Measurements from ENCODE around the gene ADAMTS3. TPM values are rescaled to one million over a fixed set of nuclear protein-coding genes. Genes with fewer than 3 reads are reported as not detected.

Gene ADAMTS3
- total RNA-seq (not detected), polyA plus RNA-seq (not detected)

- Mint-ChIP-seq H3K4me3 (peak within 1 kb of the TSS in 6 of 7 donors; percentile 22 to 63 (median 58)), H3K36me3 (no peaks in the 10 kb centered on the region), H3K27ac (peak within 1 kb of the TSS in 1 of 8 donors; percentile 84), H3K27me3 (peaks cover 15 to 57% of the 10 kb centered on the region in 2 donors), H3K9me3 (peaks cover 0 to 9% (median 7%) of the 10 kb centered on the region in 5 donors), H3K4me1 (peaks cover 9 to 16% (median 16%) of the 10 kb centered on the region in 3 donors)
- DNase-seq = no peak
- Histone ChIP-seq H3K27ac (ENCODE audit: low read depth, low read length) (peak within 1 kb of the TSS; percentile 38), H3K36me3 (ENCODE audit: insufficient read depth, low read length) (no peaks in the 10 kb centered on the region), H3K4me3 (ENCODE audit: low read length) (no peak within 1 kb of the TSS), H3K4me1 (ENCODE audit: insufficient read depth, low read length) (no peaks in the 10 kb centered on the region), H3K9me3 (ENCODE audit: low read length) (no peaks in the 10 kb centered on the region), H3K27me3 (ENCODE audit: insufficient read depth, low read length, poor library complexity, severe bottlenecking) (no peaks in the 10 kb centered on the region)
- POLR2A ChIA-PET = no interaction called here
- CTCF ChIA-PET = no interaction called here
These were observed at the start of gene ADAMTS3 for GRCh38 chr4:72568959-72569718. Gene ADAMTS3 (minus strand): TSS chr4:72569221. CDS start chr4:72568762, 459 bp downstream.

GRCh38 chr4:72613959-72614358 lies 44.9 kb upstream of the ADAMTS3 start:
- Mint-ChIP-seq H3K4me3 (no peak overlapping the region), H3K27me3 (no peaks in the 10 kb centered on the region), H3K4me1 (no peaks in the 10 kb centered on the region), H3K9me3 (peaks cover 0 to 4% (median 0%) of the 10 kb centered on the region in 5 donors), H3K36me3 (no peaks in the 10 kb centered on the region), H3K27ac (no peak overlapping the region)
- H3K36me3 ChIP-seq (ENCODE audit: insufficient read depth, low read length) = no peaks in the 10 kb centered on the region
- no peak overlapping the region for H3K27ac ChIP-seq (ENCODE audit: low read depth, low read length)
- no peaks in the 10 kb centered on the region for H3K9me3 ChIP-seq (ENCODE audit: low read length)
- POLR2A ChIA-PET = no interaction called here
- no peak for DNase-seq
- H3K27me3 ChIP-seq (ENCODE audit: insufficient read depth, low read length, poor library complexity, severe bottlenecking) = no peaks in the 10 kb centered on the region
- H3K4me3 ChIP-seq (ENCODE audit: low read length) = no peak overlapping the region
- CTCF ChIA-PET = no interaction called here
- no peaks in the 10 kb centered on the region for H3K4me1 ChIP-seq (ENCODE audit: insufficient read depth, low read length)

- Mint-ChIP-seq H3K27ac (no peak overlapping the region), H3K4me1 (no peaks in the 10 kb centered on the region), H3K9me3 (peaks cover 2 to 15% (median 3%) of the 10 kb centered on the region in 5 donors), H3K36me3 (no peaks in the 10 kb centered on the region), H3K27me3 (peaks cover 0 to 1% of the 10 kb centered on the region in 2 donors), H3K4me3 (no peak overlapping the region)
- ChIA-PET CTCF (no interaction called here), POLR2A (no interaction called here)
- Histone ChIP-seq H3K4me1 (ENCODE audit: insufficient read depth, low read length) (no peaks in the 10 kb centered on the region), H3K9me3 (ENCODE audit: low read length) (no peaks in the 10 kb centered on the region), H3K4me3 (ENCODE audit: low read length) (no peak overlapping the region), H3K27ac (ENCODE audit: low read depth, low read length) (no peak overlapping the region), H3K36me3 (ENCODE audit: insufficient read depth, low read length) (no peaks in the 10 kb centered on the region), H3K27me3 (ENCODE audit: insufficient read depth, low read length, poor library complexity, severe bottlenecking) (no peaks in the 10 kb centered on the region)
- no peak for DNase-seq
These were observed 37.7 kb upstream of the ADAMTS3 start for GRCh38 chr4:72606751-72607150.

GRCh38 chr4:72604324-72604723 lies 35.3 kb upstream of the ADAMTS3 start:
- Mint-ChIP-seq H3K27me3 (peaks cover 0 to 1% of the 10 kb centered on the region in 2 donors), H3K4me1 (no peaks in the 10 kb centered on the region), H3K27ac (no peak overlapping the region), H3K9me3 (peaks cover 0 to 15% (median 4%) of the 10 kb centered on the region in 5 donors), H3K4me3 (no peak overlapping the region), H3K36me3 (no peaks in the 10 kb centered on the region)
- CTCF ChIA-PET = no interaction called here
- Histone ChIP-seq H3K27ac (ENCODE audit: low read depth, low read length) (no peak overlapping the region), H3K9me3 (ENCODE audit: low read length) (no peaks in the 10 kb centered on the region), H3K36me3 (ENCODE audit: insufficient read depth, low read length) (no peaks in the 10 kb centered on the region), H3K4me1 (ENCODE audit: insufficient read depth, low read length) (no peaks in the 10 kb centered on the region), H3K4me3 (ENCODE audit: low read length) (no peak overlapping the region), H3K27me3 (ENCODE audit: insufficient read depth, low read length, poor library complexity, severe bottlenecking) (no peaks in the 10 kb centered on the region)
- no peak for DNase-seq
- POLR2A ChIA-PET = no interaction called here

GRCh38 chr4:72602396-72603376 lies 33.7 kb upstream of the ADAMTS3 start:
- Histone ChIP-seq H3K36me3 (ENCODE audit: insufficient read depth, low read length) (no peaks in the 10 kb centered on the region), H3K4me1 (ENCODE audit: insufficient read depth, low read length) (no peaks in the 10 kb centered on the region), H3K27me3 (ENCODE audit: insufficient read depth, low read length, poor library complexity, severe bottlenecking) (no peaks in the 10 kb centered on the region), H3K9me3 (ENCODE audit: low read length) (no peaks in the 10 kb centered on the region), H3K4me3 (ENCODE audit: low read length) (no peak overlapping the region), H3K27ac (ENCODE audit: low read depth, low read length) (no peak overlapping the region)
- no peak for DNase-seq
- ChIA-PET CTCF (no interaction called here), POLR2A (no interaction called here)
- Mint-ChIP-seq H3K4me1 (no peaks in the 10 kb centered on the region), H3K27ac (no peak overlapping the region), H3K9me3 (peaks cover 0 to 12% (median 2%) of the 10 kb centered on the region in 5 donors), H3K36me3 (no peaks in the 10 kb centered on the region), H3K27me3 (peaks cover 0 to 1% of the 10 kb centered on the region in 2 donors), H3K4me3 (no peak overlapping the region)

- Mint-ChIP-seq H3K36me3 (no peaks in the 10 kb centered on the region), H3K27ac (no peak overlapping the region), H3K9me3 (peaks cover 0 to 3% (median 0%) of the 10 kb centered on the region in 5 donors), H3K27me3 (no peaks in the 10 kb centered on the region), H3K4me3 (no peak overlapping the region), H3K4me1 (no peaks in the 10 kb centered on the region)
- CTCF ChIA-PET = no interaction called here
- Histone ChIP-seq H3K27me3 (ENCODE audit: insufficient read depth, low read length, poor library complexity, severe bottlenecking) (no peaks in the 10 kb centered on the region), H3K4me1 (ENCODE audit: insufficient read depth, low read length) (no peaks in the 10 kb centered on the region), H3K4me3 (ENCODE audit: low read length) (no peak overlapping the region), H3K27ac (ENCODE audit: low read depth, low read length) (no peak overlapping the region), H3K36me3 (ENCODE audit: insufficient read depth, low read length) (no peaks in the 10 kb centered on the region), H3K9me3 (ENCODE audit: low read length) (no peaks in the 10 kb centered on the region)
- no peak for DNase-seq
- POLR2A ChIA-PET = no interaction called here
These were observed 22.8 kb upstream of the ADAMTS3 start for GRCh38 chr4:72591547-72592454.

- POLR2A ChIA-PET = no interaction called here
These were observed 18.3 kb upstream of the ADAMTS3 start for GRCh38 chr4:72587334-72587733.

More at GRCh38 chr4:72587334-72587733, 18.3 kb upstream of the ADAMTS3 start:
- Mint-ChIP-seq H3K9me3 (peaks cover 0 to 3% (median 0%) of the 10 kb centered on the region in 5 donors), H3K4me1 (no peaks in the 10 kb centered on the region), H3K36me3 (no peaks in the 10 kb centered on the region), H3K4me3 (no peak overlapping the region), H3K27ac (no peak overlapping the region), H3K27me3 (no peaks in the 10 kb centered on the region)
- no peak overlapping the region for H3K27ac ChIP-seq (ENCODE audit: low read depth, low read length)
- CTCF ChIA-PET = no interaction called here
- H3K9me3 ChIP-seq (ENCODE audit: low read length) = no peaks in the 10 kb centered on the region
- H3K4me1 ChIP-seq (ENCODE audit: insufficient read depth, low read length) = no peaks in the 10 kb centered on the region
- no peak for DNase-seq
- no peaks in the 10 kb centered on the region for H3K36me3 ChIP-seq (ENCODE audit: insufficient read depth, low read length)
- H3K4me3 ChIP-seq (ENCODE audit: low read length) = no peak overlapping the region
- no peaks in the 10 kb centered on the region for H3K27me3 ChIP-seq (ENCODE audit: insufficient read depth, low read length, poor library complexity, severe bottlenecking)

Measured in CD8-positive, alpha-beta memory T cell (primary cell).